GM23248 (cell line): ENCODE measurements around the gene NBDY.
"Not testable (repeated sequence)": the region's sequence is repeated elsewhere in the genome, so short reads cannot be mapped to it uniquely, and the experiment has no call there.

Experiments used
- EZH2 ChIP-seq: fragments of 200-600 bp; sonication (generic); IDR thresholded peaks from 2 replicates; pipeline ENCODE4 v1.6.1; 2018; ENCODE audit warnings: antibody characterized with exemption, mild to moderate bottlenecking; ENCODE audit not compliant: insufficient read depth, poor library complexity, severe bottlenecking
- EZH2phosphoT487 ChIP-seq: fragments of 200-600 bp; sonication (generic); IDR thresholded peaks from 2 replicates; pipeline ENCODE4 v1.6.1; 2018; ENCODE audit warnings: antibody characterized with exemption, moderate library complexity, mild to moderate bottlenecking, low read depth; ENCODE audit not compliant: insufficient read depth

DNA sequence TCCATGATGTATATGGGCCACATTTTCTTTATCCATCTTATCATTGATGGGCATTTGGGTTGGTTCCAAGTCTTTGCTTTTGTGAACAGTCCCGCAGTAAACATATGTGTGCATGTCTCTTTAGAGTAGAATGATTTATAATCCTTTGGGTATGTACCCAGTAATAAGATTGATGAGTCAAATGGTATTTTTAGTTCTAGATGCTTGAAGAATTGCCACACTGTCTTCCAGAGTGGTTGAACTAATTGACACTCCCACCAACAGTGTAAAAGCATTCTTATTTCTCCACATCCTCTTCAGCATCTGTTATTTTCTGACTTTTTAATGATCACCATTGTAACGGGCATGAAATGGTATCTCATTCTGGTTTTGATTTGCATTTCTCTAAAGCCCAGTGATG, 77.1 kb downstream of the NBDY start:
- not testable (repeated sequence) for TF ChIP-seq EZH2, EZH2phosphoT487
